GM18909 (cell line): ENCODE results near the gene TNXB.

Experiments
- ATAC-seq: cut with Tn5 transposase; IDR thresholded peaks from one replicate; pipeline ENCODE4 v1.9.1; 2021; ENCODE audit warnings: mild to moderate bottlenecking; ENCODE audit not compliant: unreplicated experiment, poor library complexity

TNXB gene

GRCh38 chr6:32140420-32141046 is 31.4 kb upstream of the TNXB start:
- no peak for ATAC-seq

GRCh38 chr6:32139590-32139989 is 30.5 kb upstream of the TNXB start:
- no peak for ATAC-seq

GRCh38 chr6:32137454-32137853 is 28.3 kb upstream of the TNXB start:
- no peak for ATAC-seq

GRCh38 chr6:32133786-32134185 is 24.6 kb upstream of the TNXB start:
- ATAC-seq = no peak

GRCh38 chr6:32132110-32132509 is 23.0 kb upstream of the TNXB start:
- no peak for ATAC-seq

GRCh38 chr6:32131439-32131948 is 22.4 kb upstream of the TNXB start:
- no peak for ATAC-seq

- ATAC-seq = no peak
Observed at GRCh38 chr6:32129297-32130088, 20.4 kb upstream of the TNXB start.

- no peak for ATAC-seq
Observed at GRCh38 chr6:32128751-32129296, 19.7 kb upstream of the TNXB start.

GRCh38 chr6:32127717-32128592 is 18.8 kb upstream of the TNXB start, which contains the start of gene ATF6B:
TSS of gene ATF6B (minus strand) at chr6:32128246. CDS start at chr6:32128207, 39 bp downstream.
- ATAC-seq = peak; percentile 87

GRCh38 chr6:32127409-32127716 is 18.2 kb upstream of the TNXB start:
- no peak for ATAC-seq

GRCh38 chr6:32126880-32127279 is 17.7 kb upstream of the TNXB start:
- ATAC-seq = no peak

GRCh38 chr6:32123681-32124080 is 14.5 kb upstream of the TNXB start:
- ATAC-seq = no peak

- ATAC-seq = no peak
Observed at GRCh38 chr6:32120573-32121059, 11.5 kb upstream of the TNXB start.

- ATAC-seq = no peak
Observed at GRCh38 chr6:32118782-32119628, 9.9 kb upstream of the TNXB start.

GRCh38 chr6:32117461-32117860 is 8.3 kb upstream of the TNXB start:
- no peak for ATAC-seq

GRCh38 chr6:32116674-32117073 is 7.5 kb upstream of the TNXB start:
- no peak for ATAC-seq

GRCh38 chr6:32115623-32116022 is 6.5 kb upstream of the TNXB start:
- no peak for ATAC-seq

- ATAC-seq = no peak
Observed at GRCh38 chr6:32114796-32115195, 5.7 kb upstream of the TNXB start.
